Dendritic cell treated with granulocyte-macrophage colony-stimulating factor and Interleukin-4, amounts not matched to agents 40 ng/mL and 50 ng/mL, for 4 days (primary cell): ENCODE data around the gene CDX1.
"Not testable (repeated sequence)": the region's sequence is repeated elsewhere in the genome, so short reads cannot be mapped to it uniquely, and the experiment has no call there.

Experiments used
- H3K27ac Mint-ChIP-seq: one replicate; pipeline ENCODE4 v1.8.0; 2022; ENCODE audit warnings: mild to moderate bottlenecking, mixed read lengths
- H3K27me3 Mint-ChIP-seq: one replicate; pipeline ENCODE4 v1.8.0; 2022; ENCODE audit warnings: mild to moderate bottlenecking, mixed read lengths
- H3K36me3 Mint-ChIP-seq: one replicate; pipeline ENCODE4 v1.8.0; 2022; ENCODE audit warnings: low read depth, mixed read lengths
- H3K4me1 Mint-ChIP-seq: one replicate; pipeline ENCODE4 v1.8.0; 2022; ENCODE audit warnings: low read depth, mixed read lengths
- H3K4me3 Mint-ChIP-seq: one replicate; pipeline ENCODE4 v1.8.0; 2022; ENCODE audit warnings: mild to moderate bottlenecking, moderate library complexity, mixed read lengths
- H3K9me3 Mint-ChIP-seq: one replicate; pipeline ENCODE4 v1.8.0; 2022; ENCODE audit warnings: mixed read lengths
- intact Hi-C: fragments of 100-400 bp; cut with micrococcal nuclease; formaldehyde crosslinking; loops from one replicate; pipeline ENCODE4 v1.15.0; 2022

Gene CDX1

DNA sequence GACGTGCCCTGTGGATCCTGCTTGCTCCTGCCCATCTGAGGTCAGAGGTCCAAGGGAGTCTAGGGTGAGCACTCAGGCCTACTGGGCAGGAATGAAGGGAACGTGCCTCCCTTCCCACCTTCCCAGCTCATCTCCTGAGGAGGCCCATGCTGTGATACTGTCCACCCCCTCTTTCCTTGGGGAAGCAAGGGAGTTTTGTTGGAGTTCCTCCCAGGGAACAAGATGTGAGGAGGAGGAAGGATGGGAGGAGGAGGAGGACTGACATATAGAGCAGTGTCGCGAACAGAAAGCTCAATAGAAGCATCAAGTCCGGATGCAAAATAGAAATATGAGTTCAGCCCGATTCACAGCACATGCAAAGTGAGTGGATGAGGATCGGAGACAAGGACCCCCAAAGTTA is 64.3 kb downstream of the CDX1 start:
- no peak overlapping the region for H3K4me3 Mint-ChIP-seq
- no peak overlapping the region for H3K27ac Mint-ChIP-seq
- peaks cover 37% of the 10 kb centered on the region for H3K4me1 Mint-ChIP-seq
- H3K36me3 Mint-ChIP-seq = no peaks in the 10 kb centered on the region
- peaks cover 1% of the 10 kb centered on the region for H3K27me3 Mint-ChIP-seq
- no peaks in the 10 kb centered on the region for H3K9me3 Mint-ChIP-seq
- intact Hi-C loops = no loop called here

DNA sequence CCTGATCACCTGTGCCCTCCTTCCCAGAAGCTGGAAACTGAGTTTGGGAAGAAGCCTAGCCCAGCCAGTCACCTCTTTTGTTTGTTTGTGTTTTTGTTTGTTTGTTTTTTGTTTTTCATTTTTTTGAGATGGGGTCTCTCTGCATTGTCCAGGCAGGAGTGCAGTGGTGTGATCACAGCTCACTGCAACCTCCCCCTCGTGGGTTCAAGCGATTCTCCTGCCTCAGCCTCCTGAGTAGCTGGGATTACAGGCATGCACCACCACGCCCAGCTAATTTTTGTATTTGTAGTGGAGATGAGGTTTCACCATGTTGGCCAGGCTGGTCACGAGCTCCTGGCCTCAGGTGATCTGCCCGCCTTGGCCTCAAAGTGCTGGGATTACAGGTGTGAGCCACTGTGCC is 67.1 kb downstream of the CDX1 start:
- H3K9me3 Mint-ChIP-seq, intact Hi-C loops, H3K4me3 Mint-ChIP-seq, H3K36me3 Mint-ChIP-seq, H3K27me3 Mint-ChIP-seq, H3K27ac Mint-ChIP-seq: not testable (repeated sequence)
- H3K4me1 Mint-ChIP-seq = peaks cover 27% of the 10 kb centered on the region
